NCI-H2171 treated with DMSO at 0.1 percent for 48 hours (cell line): ENCODE measurements around the gene CPA1.

Source experiments
- DNase-seq: peaks from one replicate; lab custom pipeline; 2025; lab: John Stamatoyannopoulos, UW

Gene CPA1

GRCh38 chr7:130426564-130426963 lies 46.3 kb downstream of the CPA1 start:
- DNase-seq, result peak; percentile 58

GRCh38 chr7:130429019-130429418 lies 48.7 kb downstream of the CPA1 start:
- DNase-seq, result peak; percentile 70

- DNase-seq, result no peak
Measured at GRCh38 chr7:130430115-130430514, 49.8 kb downstream of the CPA1 start.

- peak; percentile 96 for DNase-seq
Measured at GRCh38 chr7:130430841-130431666, 50.8 kb downstream of the CPA1 start.

GRCh38 chr7:130432886-130433285 lies 52.6 kb downstream of the CPA1 start:
- DNase-seq, result no peak

- DNase-seq, result no peak
Measured at GRCh38 chr7:130433301-130433700, 53.0 kb downstream of the CPA1 start.

GRCh38 chr7:130435311-130435854 lies 55.1 kb downstream of the CPA1 start:
- DNase-seq, result no peak

GRCh38 chr7:130436253-130436652 lies 56.0 kb downstream of the CPA1 start:
- DNase-seq, result no peak
